Stimulated activated CD4-positive, alpha-beta T cell treated with anti-CD3 and anti-CD28 coated beads, Interleukin-2, amount 100 ng/mL, for 24 hours (primary cell): ENCODE measurements around the gene OR2A5.
"Not testable (repeated sequence)": the region's sequence is repeated elsewhere in the genome, so short reads cannot be mapped to it uniquely, and the experiment has no call there.

Source experiments
- DNase-seq, 2 donors: peaks; one replicate each; pipeline ENCODE4 v3.0.0-alpha.2; 2020

Gene OR2A5

GRCh38 chr7:144048648-144049047 lies at the start of gene OR2A5:
TSS of gene OR2A5 (plus strand) at chr7:144048948. CDS start at chr7:144050402, 1,454 bp downstream.
- no peak for DNase-seq

GRCh38 chr7:144000020-144000419 lies 48.7 kb upstream of the OR2A5 start, which contains the start of gene OR6B1:
TSS of gene OR6B1 (plus strand) at chr7:144000320. CDS start at chr7:144003997, 3,677 bp downstream.
- no peak for DNase-seq

GRCh38 chr7:144001543-144001942 lies 47.2 kb upstream of the OR2A5 start:
- no peak for DNase-seq

GRCh38 chr7:144004703-144005102 lies 44.0 kb upstream of the OR2A5 start:
- DNase-seq = no peak

- no peak for DNase-seq
These were observed 42.6 kb upstream of the OR2A5 start for GRCh38 chr7:144006029-144006691.

GRCh38 chr7:144006692-144007042 lies 42.1 kb upstream of the OR2A5 start:
- no peak for DNase-seq

- no peak for DNase-seq
These were observed 39.4 kb upstream of the OR2A5 start for GRCh38 chr7:144009361-144009760.

GRCh38 chr7:144010061-144010460 lies 38.7 kb upstream of the OR2A5 start:
- DNase-seq = not testable (repeated sequence)

GRCh38 chr7:144010821-144011220 lies 37.9 kb upstream of the OR2A5 start:
- DNase-seq = not testable (repeated sequence)

GRCh38 chr7:144011458-144012230 lies 37.1 kb upstream of the OR2A5 start:
- DNase-seq = no peak

GRCh38 chr7:144018065-144018464 lies 30.7 kb upstream of the OR2A5 start:
- DNase-seq = no peak

- DNase-seq = no peak
These were observed 29.3 kb upstream of the OR2A5 start for GRCh38 chr7:144019457-144019856.

GRCh38 chr7:144020340-144020739 lies 28.4 kb upstream of the OR2A5 start:
- no peak for DNase-seq

GRCh38 chr7:144022169-144022568 lies 26.6 kb upstream of the OR2A5 start:
- no peak for DNase-seq

GRCh38 chr7:144023171-144023827 lies 25.4 kb upstream of the OR2A5 start:
- DNase-seq = no peak

- DNase-seq = no peak
These were observed 24.5 kb upstream of the OR2A5 start for GRCh38 chr7:144024213-144024612.

- no peak for DNase-seq
These were observed 22.4 kb upstream of the OR2A5 start for GRCh38 chr7:144026203-144026883.

- DNase-seq = no peak
These were observed 21.7 kb upstream of the OR2A5 start for GRCh38 chr7:144027070-144027469.

GRCh38 chr7:144027974-144028373 lies 20.8 kb upstream of the OR2A5 start:
- DNase-seq = no peak

- no peak for DNase-seq
These were observed 20.2 kb upstream of the OR2A5 start for GRCh38 chr7:144028547-144028946.

- DNase-seq = no peak
These were observed 16.2 kb upstream of the OR2A5 start for GRCh38 chr7:144032516-144032915.

- DNase-seq = no peak
These were observed 15.6 kb upstream of the OR2A5 start for GRCh38 chr7:144032985-144033709.

- DNase-seq = no peak
These were observed 13.4 kb upstream of the OR2A5 start for GRCh38 chr7:144035385-144035784.
